CD4-positive, alpha-beta memory T cell (primary cell): ENCODE measurements around the gene UBE2I. TPM values are rescaled to one million over a fixed set of nuclear protein-coding genes. Genes with fewer than 3 reads are reported as not detected.

Experiments used
- CTCF ChIA-PET: fragments of 350-600 bp; sonication (Branson Sonifier 250); formaldehyde crosslinking; loops from one replicate; lab custom pipeline; 2021; ENCODE audit warnings: inconsistent platforms; ENCODE audit not compliant: partially characterized antibody; lab: Charles Lee
- POLR2A ChIA-PET: fragments of 350-600 bp; sonication (Branson Sonifier 250); formaldehyde crosslinking; loops from one replicate; lab custom pipeline; 2021; ENCODE audit not compliant: partially characterized antibody; lab: Charles Lee
- DNase-seq, 5 donors: peaks; one replicate each; pipeline versions ENCODE4 v3.0.0 to v3.0.0-alpha.2; 2020 to 2022; ENCODE audit warnings: mixed read lengths in 1 of 5
- H3K27ac ChIP-seq: one replicate; pipeline ENCODE4 v1.7.0; 2013; ENCODE audit warnings: low read depth, low read length
- H3K27me3 ChIP-seq: 2 replicates; pipeline ENCODE4 v1.7.0; 2013; ENCODE audit warnings: mild to moderate bottlenecking, low read length, moderate library complexity; ENCODE audit not compliant: insufficient read depth
- H3K36me3 ChIP-seq: 2 replicates; pipeline ENCODE4 v1.7.0; 2013; ENCODE audit warnings: mild to moderate bottlenecking, low read length, moderate library complexity; ENCODE audit not compliant: insufficient read depth
- H3K4me1 ChIP-seq: 2 replicates; pipeline ENCODE4 v1.7.0; 2013; ENCODE audit warnings: mild to moderate bottlenecking, low read length, moderate library complexity; ENCODE audit not compliant: insufficient read depth
- H3K4me3 ChIP-seq, 2 donors: one replicate each; pipeline ENCODE4 v1.7.0; 2013; ENCODE audit warnings: low read length in 2 of 2, mild to moderate bottlenecking in 1 of 2
- H3K9me3 ChIP-seq, 2 donors: one replicate each; pipeline ENCODE4 v1.7.0; 2013; ENCODE audit warnings: low read length in 2 of 2, control low read depth in 1 of 2; ENCODE audit not compliant: control insufficient read depth in 1 of 2
- H3K27ac Mint-ChIP-seq, 7 donors: one replicate each; pipeline ENCODE4 v1.8.0; 2020 to 2021; ENCODE audit warnings: mixed read lengths in 7 of 7, mild to moderate bottlenecking in 6 of 7, inconsistent platforms in 3 of 7, moderate library complexity in 3 of 7
- H3K27me3 Mint-ChIP-seq, 2 donors: one replicate each; pipeline ENCODE4 v1.8.0; 2020 to 2021; ENCODE audit warnings: mixed read lengths in 2 of 2
- H3K36me3 Mint-ChIP-seq, 2 donors: one replicate each; pipeline ENCODE4 v1.8.0; 2020 to 2021; ENCODE audit warnings: mixed read lengths in 2 of 2, inconsistent platforms in 1 of 2, mild to moderate bottlenecking in 1 of 2
- H3K4me1 Mint-ChIP-seq, 4 donors: one replicate each; pipeline ENCODE4 v1.8.0; 2020 to 2021; ENCODE audit warnings: mixed read lengths in 4 of 4, mild to moderate bottlenecking in 1 of 4
- H3K4me3 Mint-ChIP-seq, 8 donors: one replicate each; pipeline ENCODE4 v1.8.0; 2020 to 2021; ENCODE audit warnings: mixed read lengths in 8 of 8, mild to moderate bottlenecking in 7 of 8, moderate library complexity in 6 of 8, inconsistent platforms in 3 of 8
- H3K9me3 Mint-ChIP-seq, 8 donors: one replicate each; pipeline ENCODE4 v1.8.0; 2020 to 2021; ENCODE audit warnings: mixed read lengths in 8 of 8, mild to moderate bottlenecking in 5 of 8, inconsistent platforms in 3 of 8, moderate library complexity in 1 of 8
- intact Hi-C: fragments of 100-400 bp; cut with micrococcal nuclease; formaldehyde crosslinking; loops from one replicate; pipeline ENCODE4 v1.15.1; 2023
- polyA plus RNA-seq, 2 donors: library from polyadenylated mRNA; unstranded; fragments of 300-500 nt; fragmentation: Illumina TruSeq; gene quantifications; one replicate each; pipeline ENCODE4 v1.2.3, GENCODE V29; 2021
- total RNA-seq, 2 experiments: library from RNA; stranded (reverse); gene quantifications; one replicate each; pipeline ENCODE4 v1.2.3, GENCODE V29; 2021

Gene UBE2I
- total and polyA plus RNA-seq, 4 experiments from 2014 or later, result 100 to 177 (median 138) TPM

DNA sequence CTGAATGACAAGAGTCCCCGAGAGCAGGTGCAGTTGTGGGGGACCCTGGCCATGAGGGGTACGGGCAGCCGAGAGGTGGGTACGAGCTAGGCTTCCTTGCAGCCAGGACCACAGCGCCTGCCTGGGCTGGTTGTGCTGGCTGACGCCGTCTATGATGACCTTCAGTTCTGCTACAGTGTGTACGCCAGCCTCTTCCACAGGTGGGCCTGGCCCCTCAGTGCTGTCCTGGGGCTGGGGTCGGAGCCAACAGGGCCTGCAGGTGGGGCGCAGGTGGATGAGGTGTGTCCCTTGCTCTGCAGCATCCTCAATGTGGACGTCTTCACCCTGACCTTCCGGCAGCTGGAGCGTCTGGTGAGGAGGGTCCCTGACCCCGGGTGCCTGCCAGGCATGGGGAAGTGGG is 35.1 kb downstream of the UBE2I start:
- Histone ChIP-seq H3K27ac (no peak overlapping the region), H3K27me3 (no peaks in the 10 kb centered on the region), H3K4me3 (no peak overlapping the region), H3K4me1 (peaks cover 19% of the 10 kb centered on the region), H3K36me3 (peaks cover 6% of the 10 kb centered on the region), H3K9me3 (no peaks in the 10 kb centered on the region)
- CTCF ChIA-PET, result interaction anchor here (2.1 kb wide), 1 partner anchor 19 kb away, joined by 5 read pairs; no protein-coding TSS in a partner anchor
- no peak for DNase-seq
- peaks cover 0 to 2% (median 0%) of the 10 kb centered on the region in 8 donors for H3K9me3 Mint-ChIP-seq
- H3K27me3 Mint-ChIP-seq, result no peaks in the 10 kb centered on the region
- intact Hi-C loops, result no loop called here
- H3K36me3 Mint-ChIP-seq, result peaks cover 0 to 8% of the 10 kb centered on the region in 2 donors
- POLR2A ChIA-PET, result interaction anchor here (1.0 kb wide), 1 partner anchor 22 kb away, joined by 4 read pairs; no protein-coding TSS in a partner anchor
- H3K4me3 Mint-ChIP-seq, result peak overlapping the region in 1 of 8 donors; percentile 25
- peak overlapping the region in 3 of 7 donors; percentile 27 to 78 (median 75) for H3K27ac Mint-ChIP-seq
- H3K4me1 Mint-ChIP-seq, result peaks cover 6 to 22% (median 15%) of the 10 kb centered on the region in 4 donors

DNA sequence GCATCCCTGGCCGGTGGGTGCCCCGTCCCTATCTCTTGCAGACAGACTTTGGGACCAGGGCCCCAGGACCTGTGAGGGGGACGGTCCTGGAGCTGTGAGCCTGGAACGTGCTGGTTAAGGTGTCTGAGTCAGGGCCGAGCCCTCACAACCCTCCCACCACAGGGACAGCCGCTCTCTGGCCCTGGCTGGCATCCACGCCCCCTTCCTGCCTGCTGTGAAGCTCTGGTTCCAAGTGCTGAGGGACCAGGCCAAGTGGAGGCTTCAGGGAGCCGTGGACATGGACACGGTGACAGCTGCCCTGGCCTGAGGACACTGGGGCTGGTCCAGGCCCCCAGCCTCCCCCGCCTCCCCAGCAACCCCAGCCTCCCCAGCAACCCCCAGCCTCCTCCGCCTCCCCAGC is 35.7 kb downstream of the UBE2I start:
- Histone ChIP-seq H3K27ac (no peak overlapping the region), H3K36me3 (peaks cover 11% of the 10 kb centered on the region), H3K9me3 (no peaks in the 10 kb centered on the region), H3K27me3 (no peaks in the 10 kb centered on the region), H3K4me1 (peaks cover 20% of the 10 kb centered on the region), H3K4me3 (no peak overlapping the region)
- Mint-ChIP-seq H3K4me3 (no peak overlapping the region), H3K27ac (peak overlapping the region in 1 of 7 donors; percentile 27), H3K9me3 (peaks cover 0 to 3% (median 0%) of the 10 kb centered on the region in 8 donors), H3K4me1 (peaks cover 6 to 24% (median 16%) of the 10 kb centered on the region in 4 donors), H3K27me3 (no peaks in the 10 kb centered on the region), H3K36me3 (peaks cover 2 to 8% of the 10 kb centered on the region in 2 donors)
- ChIA-PET CTCF (no interaction called here), POLR2A (interaction anchor here (1.0 to 1.4 kb wide), 2 partner anchors 9 to 21 kb away, joined by 3 to 4 read pairs; no protein-coding TSS in a partner anchor)
- peak in 1 of 5 donors; percentile 35 for DNase-seq
- intact Hi-C loops, result no loop called here

GRCh38 chr16:1345651-1346421 is 36.4 kb downstream of the UBE2I start:
- H3K9me3 ChIP-seq, result no peaks in the 10 kb centered on the region
- H3K27me3 Mint-ChIP-seq, result no peaks in the 10 kb centered on the region
- POLR2A ChIA-PET, result interaction anchor here (1.0 to 1.4 kb wide), 2 partner anchors 9 to 20 kb away, joined by 3 to 4 read pairs; no protein-coding TSS in a partner anchor
- peaks cover 27% of the 10 kb centered on the region for H3K4me1 ChIP-seq
- peaks cover 17% of the 10 kb centered on the region for H3K36me3 ChIP-seq
- no peak overlapping the region for H3K4me3 ChIP-seq
- CTCF ChIA-PET, result interaction anchor here (1.3 kb wide), 1 partner anchor 19 kb away, joined by 3 read pairs; no protein-coding TSS in a partner anchor
- H3K36me3 Mint-ChIP-seq, result peaks cover 4 to 8% of the 10 kb centered on the region in 2 donors
- peak in 1 of 5 donors; percentile 24 for DNase-seq
- no peak overlapping the region for H3K27ac Mint-ChIP-seq
- H3K4me1 Mint-ChIP-seq, result peaks cover 6 to 32% (median 21%) of the 10 kb centered on the region in 4 donors
- H3K4me3 Mint-ChIP-seq, result no peak overlapping the region
- H3K27ac ChIP-seq, result no peak overlapping the region
- intact Hi-C loops, result no loop called here
- peaks cover 0 to 4% (median 0%) of the 10 kb centered on the region in 8 donors for H3K9me3 Mint-ChIP-seq
- no peaks in the 10 kb centered on the region for H3K27me3 ChIP-seq

DNA sequence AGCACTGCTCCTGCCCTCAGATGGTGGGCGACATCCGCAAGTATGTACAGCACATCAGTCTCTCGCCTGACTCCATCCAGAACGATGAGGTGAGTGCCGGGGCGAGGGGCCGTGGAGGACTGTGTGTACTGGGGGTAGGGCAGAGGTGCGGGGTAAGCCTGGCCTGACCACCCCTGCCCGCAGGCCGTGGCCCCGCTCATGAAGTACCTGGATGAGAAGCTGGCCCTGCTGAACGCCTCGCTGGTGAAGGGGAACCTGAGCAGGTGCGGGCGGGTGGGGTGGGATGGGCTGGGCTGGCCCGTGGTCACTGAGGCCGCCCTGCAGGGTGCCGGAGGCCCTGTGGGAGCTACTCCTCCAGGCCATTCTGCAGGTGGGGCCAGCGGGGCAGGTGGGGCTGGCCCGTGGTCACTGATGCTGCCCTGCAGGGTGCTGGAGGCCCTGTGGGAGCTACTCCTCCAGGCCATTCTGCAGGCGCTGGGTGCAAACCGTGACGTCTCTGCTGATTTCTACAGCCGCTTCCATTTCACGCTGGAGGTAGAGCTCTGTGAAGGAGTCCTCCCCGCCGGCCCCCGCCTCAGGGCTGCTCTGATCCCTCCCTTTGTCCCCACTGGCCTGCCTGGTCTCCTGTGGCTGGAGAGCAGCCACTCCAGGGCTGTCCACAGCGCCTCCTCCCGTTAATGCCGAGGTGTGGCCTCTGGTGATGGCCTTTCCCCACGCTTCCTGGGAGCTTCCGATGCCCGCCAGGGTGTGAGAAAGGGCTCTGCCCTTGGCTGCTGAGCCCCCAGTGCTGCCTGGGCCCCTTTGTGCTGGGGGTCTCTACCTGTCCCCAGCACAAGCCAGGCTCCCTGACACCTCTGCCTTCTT is 37.2 kb downstream of the UBE2I start:
- Mint-ChIP-seq H3K27ac (peak overlapping the region in 1 of 7 donors; percentile 52), H3K4me3 (no peak overlapping the region), H3K4me1 (peaks cover 6 to 33% (median 22%) of the 10 kb centered on the region in 4 donors), H3K9me3 (peaks cover 0 to 4% (median 0%) of the 10 kb centered on the region in 8 donors), H3K27me3 (no peaks in the 10 kb centered on the region), H3K36me3 (peaks cover 4 to 8% of the 10 kb centered on the region in 2 donors)
- no peak overlapping the region for H3K27ac ChIP-seq
- ChIA-PET POLR2A (interaction anchor here (0.5 to 1.5 kb wide), 4 partner anchors 35 to 630 kb away, joined by 3 to 6 read pairs (median 4); partner anchors contain the start of genes UBE2I and UQCC4), CTCF (interaction anchor here (1.3 kb wide), 1 partner anchor 18 kb away, joined by 3 read pairs; no protein-coding TSS in a partner anchor)
- no peak overlapping the region for H3K4me3 ChIP-seq
- peaks cover 17% of the 10 kb centered on the region for H3K36me3 ChIP-seq
- H3K27me3 ChIP-seq, result no peaks in the 10 kb centered on the region
- H3K9me3 ChIP-seq, result no peaks in the 10 kb centered on the region
- intact Hi-C loops, result no loop called here
- DNase-seq, result peak in 1 of 5 donors; percentile 36
- H3K4me1 ChIP-seq, result peaks cover 28% of the 10 kb centered on the region

- H3K36me3 Mint-ChIP-seq, result peaks cover 4 to 10% of the 10 kb centered on the region in 2 donors
- Histone ChIP-seq H3K36me3 (peaks cover 17% of the 10 kb centered on the region), H3K27ac (no peak overlapping the region), H3K9me3 (no peaks in the 10 kb centered on the region), H3K27me3 (no peaks in the 10 kb centered on the region), H3K4me3 (no peak overlapping the region), H3K4me1 (peaks cover 25% of the 10 kb centered on the region)
- H3K4me1 Mint-ChIP-seq, result peaks cover 8 to 30% (median 21%) of the 10 kb centered on the region in 4 donors
- peak in 1 of 5 donors; percentile 22 for DNase-seq
- peaks cover 0 to 8% (median 0%) of the 10 kb centered on the region in 8 donors for H3K9me3 Mint-ChIP-seq
- CTCF ChIA-PET, result interaction anchor here (1.2 to 1.3 kb wide), 2 partner anchors 18 kb away, joined by 3 read pairs; no protein-coding TSS in a partner anchor
- H3K27me3 Mint-ChIP-seq, result no peaks in the 10 kb centered on the region
- intact Hi-C loops, result no loop called here
- no peak overlapping the region for H3K4me3 Mint-ChIP-seq
- H3K27ac Mint-ChIP-seq, result peak overlapping the region in 1 of 7 donors; percentile 52
- POLR2A ChIA-PET, result interaction anchor here (0.5 to 1.5 kb wide), 4 partner anchors 35 to 629 kb away, joined by 3 to 6 read pairs (median 4); partner anchors contain the start of genes UBE2I and UQCC4
Measured at GRCh38 chr16:1347286-1347855, 37.9 kb downstream of the UBE2I start.

- CTCF ChIA-PET, result interaction anchor here (0.6 to 1.2 kb wide), 2 partner anchors 17 to 53 kb away, joined by 3 read pairs; no protein-coding TSS in a partner anchor
- H3K4me1 Mint-ChIP-seq, result peaks cover 7 to 30% (median 20%) of the 10 kb centered on the region in 4 donors
- no peak overlapping the region for H3K27ac ChIP-seq
Measured at GRCh38 chr16:1347962-1348361, 38.5 kb downstream of the UBE2I start.

More at GRCh38 chr16:1347962-1348361, 38.5 kb downstream of the UBE2I start:
- H3K4me3 Mint-ChIP-seq, result no peak overlapping the region
- intact Hi-C loops, result no loop called here
- no peak overlapping the region for H3K27ac Mint-ChIP-seq
- H3K27me3 Mint-ChIP-seq, result no peaks in the 10 kb centered on the region
- H3K36me3 Mint-ChIP-seq, result peaks cover 4 to 13% of the 10 kb centered on the region in 2 donors
- Histone ChIP-seq H3K4me3 (no peak overlapping the region), H3K36me3 (peaks cover 17% of the 10 kb centered on the region), H3K4me1 (peaks cover 25% of the 10 kb centered on the region), H3K27me3 (no peaks in the 10 kb centered on the region), H3K9me3 (no peaks in the 10 kb centered on the region)
- POLR2A ChIA-PET, result interaction anchor here (1.2 to 1.3 kb wide), 2 partner anchors 12 to 36 kb away, joined by 4 to 5 read pairs; no protein-coding TSS in a partner anchor
- H3K9me3 Mint-ChIP-seq, result peaks cover 0 to 11% (median 0%) of the 10 kb centered on the region in 8 donors
- DNase-seq, result no peak
